Measurements from ENCODE around the gene SPATA2L. TPM values are rescaled to one million over a fixed set of nuclear protein-coding genes. Genes with fewer than 3 reads are reported as not detected.

The SPATA2L gene
- total RNA-seq, 1 donor from 2014 or later, result 7.0 TPM

- H3K27me3 Mint-ChIP-seq, result no peaks in the 10 kb centered on the region
- ATAC-seq (ENCODE audit: low read depth) (peak; percentile 45), DNase-seq (peak; percentile 77)
- H3K4me1 Mint-ChIP-seq, result peaks cover 37% of the 10 kb centered on the region
- peak overlapping the region; percentile 85 for H3K4me3 Mint-ChIP-seq
- H3K9me3 Mint-ChIP-seq, result no peaks in the 10 kb centered on the region
- ChIA-PET CTCF (no interaction called here), POLR2A (interaction anchor here (0.6 to 0.9 kb wide), 2 partner anchors 53 to 151 kb away, joined by 3 read pairs; partner anchors contain the start of gene TCF25)
- intact Hi-C loops (cut with micrococcal nuclease), result loop anchor here (1.0 to 5.0 kb wide), 8 partner anchors 10 to 479 kb away; partner anchors contain the start of genes CDK10 and FANCA
- TF ChIP-seq, protein P1, sequence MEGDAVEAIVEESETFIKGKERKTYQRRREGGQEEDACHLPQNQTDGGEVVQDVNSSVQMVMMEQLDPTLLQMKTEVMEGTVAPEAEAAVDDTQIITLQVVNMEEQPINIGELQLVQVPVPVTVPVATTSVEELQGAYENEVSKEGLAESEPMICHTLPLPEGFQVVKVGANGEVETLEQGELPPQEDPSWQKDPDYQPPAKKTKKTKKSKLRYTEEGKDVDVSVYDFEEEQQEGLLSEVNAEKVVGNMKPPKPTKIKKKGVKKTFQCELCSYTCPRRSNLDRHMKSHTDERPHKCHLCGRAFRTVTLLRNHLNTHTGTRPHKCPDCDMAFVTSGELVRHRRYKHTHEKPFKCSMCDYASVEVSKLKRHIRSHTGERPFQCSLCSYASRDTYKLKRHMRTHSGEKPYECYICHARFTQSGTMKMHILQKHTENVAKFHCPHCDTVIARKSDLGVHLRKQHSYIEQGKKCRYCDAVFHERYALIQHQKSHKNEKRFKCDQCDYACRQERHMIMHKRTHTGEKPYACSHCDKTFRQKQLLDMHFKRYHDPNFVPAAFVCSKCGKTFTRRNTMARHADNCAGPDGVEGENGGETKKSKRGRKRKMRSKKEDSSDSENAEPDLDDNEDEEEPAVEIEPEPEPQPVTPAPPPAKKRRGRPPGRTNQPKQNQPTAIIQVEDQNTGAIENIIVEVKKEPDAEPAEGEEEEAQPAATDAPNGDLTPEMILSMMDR (IDR thresholded peaks at IDR 0.05), result no peak
- peaks cover 26% of the 10 kb centered on the region for H3K36me3 Mint-ChIP-seq (ENCODE audit: low read depth)
- peak overlapping the region; percentile 50 for H3K27ac Mint-ChIP-seq
Measured at GRCh38 chr16:89721546-89722391, 20.3 kb upstream of the SPATA2L start.

GRCh38 chr16:89720813-89721545 lies 19.5 kb upstream of the SPATA2L start, which contains the start of the genes VPS9D1 and ZNF276:
TSS of gene VPS9D1 (minus strand) at chr16:89720898. CDS start at chr16:89720861, 37 bp downstream.
TSS of gene ZNF276 (plus strand) at chr16:89721537. CDS start at chr16:89721641, 104 bp downstream.
- H3K27me3 Mint-ChIP-seq, result no peaks in the 10 kb centered on the region
- TF ChIP-seq, protein P1 (IDR thresholded peaks at IDR 0.05), result no peak
- ATAC-seq (ENCODE audit: low read depth) (peak; percentile 74), DNase-seq (peak; percentile 81)
- H3K4me1 Mint-ChIP-seq, result peaks cover 35% of the 10 kb centered on the region
- ChIA-PET POLR2A (interaction anchor here (0.5 to 1.2 kb wide), 6 partner anchors 18 to 244 kb away, joined by 3 to 4 read pairs (median 4); partner anchors contain the start of gene FANCA), CTCF (interaction anchor here (1.1 kb wide), 1 partner anchor 15 kb away, joined by 3 read pairs; no protein-coding TSS in a partner anchor)
- H3K9me3 Mint-ChIP-seq, result no peaks in the 10 kb centered on the region
- peak within 1 kb of the TSS; percentile 85 for H3K4me3 Mint-ChIP-seq
- intact Hi-C loops (cut with micrococcal nuclease), result loop anchor here (1.0 to 5.0 kb wide), 7 partner anchors 10 to 479 kb away; partner anchors contain the start of genes CDK10 and FANCA
- peaks cover 23% of the 10 kb centered on the region for H3K36me3 Mint-ChIP-seq (ENCODE audit: low read depth)
- H3K27ac Mint-ChIP-seq, result peak within 1 kb of the TSS; percentile 85

GRCh38 chr16:89720551-89720812 lies 19.0 kb upstream of the SPATA2L start:
- H3K27me3 Mint-ChIP-seq, result no peaks in the 10 kb centered on the region
- DNase-seq (no peak), ATAC-seq (ENCODE audit: low read depth) (peak; percentile 3)
- peak overlapping the region; percentile 71 for H3K4me3 Mint-ChIP-seq
- no peaks in the 10 kb centered on the region for H3K9me3 Mint-ChIP-seq
- H3K36me3 Mint-ChIP-seq (ENCODE audit: low read depth), result peaks cover 23% of the 10 kb centered on the region
- H3K27ac Mint-ChIP-seq, result no peak overlapping the region
- ChIA-PET CTCF (interaction anchor here (1.1 kb wide), 1 partner anchor 15 kb away, joined by 3 read pairs; no protein-coding TSS in a partner anchor), POLR2A (interaction anchor here (0.8 to 1.2 kb wide), 4 partner anchors 17 to 96 kb away, joined by 3 to 4 read pairs (median 4); partner anchors contain the start of gene FANCA)
- H3K4me1 Mint-ChIP-seq, result peaks cover 35% of the 10 kb centered on the region
- TF ChIP-seq, protein P1 (IDR thresholded peaks at IDR 0.05), result no peak
- intact Hi-C loops (cut with micrococcal nuclease), result loop anchor here (5.0 kb wide), 2 partner anchors 97 to 478 kb away; partner anchors contain the start of gene FANCA

- Mint-ChIP-seq H3K9me3 (no peaks in the 10 kb centered on the region), H3K27me3 (no peaks in the 10 kb centered on the region), H3K27ac (no peak overlapping the region), H3K36me3 (ENCODE audit: low read depth) (peaks cover 8% of the 10 kb centered on the region), H3K4me3 (no peak overlapping the region), H3K4me1 (peaks cover 19% of the 10 kb centered on the region)
- DNase-seq (no peak), ATAC-seq (ENCODE audit: low read depth) (no peak)
- CTCF ChIA-PET, result no interaction called here
- POLR2A ChIA-PET, result interaction anchor here (0.6 to 0.8 kb wide), 3 partner anchors 153 to 834 kb away, joined by 3 to 10 read pairs (median 3); partner anchors contain the start of gene TCF25
- TF ChIP-seq, protein P1 (IDR thresholded peaks at IDR 0.05), result no peak
- intact Hi-C loops (cut with micrococcal nuclease), result no loop called here
Measured at GRCh38 chr16:89717688-89718505, 16.4 kb upstream of the SPATA2L start.

Measured in activated B cell treated with CpG ODN at 0.5 μM for 24 hours (primary cell).